ENCODE measurements around the gene LONRF3. TPM values are rescaled to one million over a fixed set of nuclear protein-coding genes. Genes with fewer than 3 reads are reported as not detected.

LONRF3 gene
- total and polyA plus RNA-seq, 2 experiments from 2014 or later, result 2.6 to 6.5 TPM

- H3K27ac ChIP-seq, result peak overlapping the region; percentile 75
- H3K9me2 ChIP-seq (replicated peaks; ENCODE audit: insufficient read depth), result no peaks in the 10 kb centered on the region
- H3K9me3 ChIP-seq (ENCODE audit: low read depth), result no peaks in the 10 kb centered on the region
- H3K36me3 ChIP-seq (replicated peaks; ENCODE audit: insufficient read depth, low read depth), result no peaks in the 10 kb centered on the region
- H2AFZ ChIP-seq, result peak overlapping the region; percentile 52
- no peaks in the 10 kb centered on the region for H3K4me1 ChIP-seq (ENCODE audit: insufficient read depth)
- peak overlapping the region; percentile 20 for H3K4me3 ChIP-seq
- WGBS (ENCODE audit: low lambda C conversion rate, missing lambda C conversion rate), result 46% methylated on average over 78 of the region's 82 CpGs
- peak overlapping the region; percentile 86 for H3K4me2 ChIP-seq
- TF ChIP-seq EZH2 (IDR thresholded peaks at IDR 0.05; ENCODE audit: borderline replicate concordance), result peak; percentile 7
- no peak for TF ChIP-seq CTCF (IDR thresholded peaks at IDR 0.05; ENCODE audit: poor library complexity)
- no peak for TF ChIP-seq EZH2phosphoT487 (IDR thresholded peaks at IDR 0.05; ENCODE audit: low read depth, severe bottlenecking, unreplicated experiment)
- peaks cover 20% of the 10 kb centered on the region for H3K27me3 ChIP-seq
- H3K79me2 ChIP-seq, result no peaks in the 10 kb centered on the region
- no peaks in the 10 kb centered on the region for H4K20me1 ChIP-seq (ENCODE audit: insufficient read depth, poor library complexity, severe bottlenecking)
- peak; percentile 58 for DNase-seq (ENCODE audit: low spot score)
Observed at GRCh38 chrX:118974908-118975671, 672 bp downstream of the LONRF3 start.

- no peak for TF ChIP-seq CTCF (IDR thresholded peaks at IDR 0.05; ENCODE audit: poor library complexity)
- TF ChIP-seq EZH2phosphoT487 (IDR thresholded peaks at IDR 0.05; ENCODE audit: low read depth, severe bottlenecking, unreplicated experiment), result no peak
- no peak for TF ChIP-seq EZH2 (IDR thresholded peaks at IDR 0.05; ENCODE audit: borderline replicate concordance)
- DNase-seq (ENCODE audit: low spot score), result peak; percentile 80
- 40% methylated on average over 45 of the region's 64 CpGs for WGBS (ENCODE audit: low lambda C conversion rate, missing lambda C conversion rate)
- Histone ChIP-seq H3K27ac (peak overlapping the region; percentile 81), H2AFZ (peak overlapping the region; percentile 14), H3K4me1 (ENCODE audit: insufficient read depth) (no peaks in the 10 kb centered on the region), H3K4me3 (peak overlapping the region; percentile 26), H3K36me3 (replicated peaks; ENCODE audit: insufficient read depth, low read depth) (no peaks in the 10 kb centered on the region), H3K27me3 (peaks cover 20% of the 10 kb centered on the region), H3K9me2 (replicated peaks; ENCODE audit: insufficient read depth) (no peaks in the 10 kb centered on the region), H3K9me3 (ENCODE audit: low read depth) (no peaks in the 10 kb centered on the region), H4K20me1 (ENCODE audit: insufficient read depth, poor library complexity, severe bottlenecking) (no peaks in the 10 kb centered on the region), H3K4me2 (peak overlapping the region; percentile 86), H3K79me2 (no peaks in the 10 kb centered on the region)
Observed at GRCh38 chrX:118975831-118976598, 1.6 kb downstream of the LONRF3 start.

- Histone ChIP-seq H3K27ac (peak overlapping the region; percentile 81), H3K27me3 (peaks cover 20% of the 10 kb centered on the region), H4K20me1 (ENCODE audit: insufficient read depth, poor library complexity, severe bottlenecking) (no peaks in the 10 kb centered on the region), H3K36me3 (replicated peaks; ENCODE audit: insufficient read depth, low read depth) (no peaks in the 10 kb centered on the region), H3K9me2 (replicated peaks; ENCODE audit: insufficient read depth) (no peaks in the 10 kb centered on the region), H2AFZ (no peak overlapping the region), H3K4me2 (peak overlapping the region; percentile 86), H3K9me3 (ENCODE audit: low read depth) (no peaks in the 10 kb centered on the region), H3K4me3 (no peak overlapping the region), H3K79me2 (no peaks in the 10 kb centered on the region), H3K4me1 (ENCODE audit: insufficient read depth) (no peaks in the 10 kb centered on the region)
- DNase-seq (ENCODE audit: low spot score), result peak; percentile 56
- TF ChIP-seq EZH2phosphoT487 (IDR thresholded peaks at IDR 0.05; ENCODE audit: low read depth, severe bottlenecking, unreplicated experiment) (no peak), CTCF (IDR thresholded peaks at IDR 0.05; ENCODE audit: poor library complexity) (no peak), EZH2 (IDR thresholded peaks at IDR 0.05; ENCODE audit: borderline replicate concordance) (no peak)
- 41% methylated on average over 17 of the region's 17 CpGs for WGBS (ENCODE audit: low lambda C conversion rate, missing lambda C conversion rate)
Observed at GRCh38 chrX:118976599-118977340, 2.4 kb downstream of the LONRF3 start.
